ENCODE measurements around the gene ESR1.

Gene ESR1

GRCh38 chr6:152167641-152168603 lies 360.4 kb downstream of the ESR1 start:
- no peaks in the 10 kb centered on the region for H3K9me3 ChIP-seq (ENCODE audit: low read length)
- H3K9ac ChIP-seq (ENCODE audit: low read length) = no peak overlapping the region
- H3K4me1 ChIP-seq (ENCODE audit: insufficient read depth, low read length) = no peaks in the 10 kb centered on the region
- H3K27ac ChIP-seq (ENCODE audit: low read depth, low read length) = no peak overlapping the region
- no peak overlapping the region for H3K4me3 ChIP-seq (ENCODE audit: low read depth in 1 of 2, low read length in 2 of 2)
- peaks cover 15% of the 10 kb centered on the region for H3K36me3 ChIP-seq (ENCODE audit: insufficient read depth, low read length)
- no peaks in the 10 kb centered on the region for H3K27me3 ChIP-seq (ENCODE audit: control insufficient read depth in 1 of 2, insufficient read depth in 2 of 2, low read length in 2 of 2)

GRCh38 chr6:152170313-152170701 lies 362.8 kb downstream of the ESR1 start:
- Histone ChIP-seq H3K9ac (ENCODE audit: low read length) (no peak overlapping the region), H3K36me3 (ENCODE audit: insufficient read depth, low read length) (peaks cover 22% of the 10 kb centered on the region), H3K4me3 (ENCODE audit: low read depth in 1 of 2, low read length in 2 of 2) (no peak overlapping the region), H3K27me3 (ENCODE audit: control insufficient read depth in 1 of 2, insufficient read depth in 2 of 2, low read length in 2 of 2) (no peaks in the 10 kb centered on the region), H3K27ac (ENCODE audit: low read depth, low read length) (no peak overlapping the region), H3K9me3 (ENCODE audit: low read length) (no peaks in the 10 kb centered on the region), H3K4me1 (ENCODE audit: insufficient read depth, low read length) (no peaks in the 10 kb centered on the region)

- H3K27me3 ChIP-seq (ENCODE audit: control insufficient read depth in 1 of 2, insufficient read depth in 2 of 2, low read length in 2 of 2) = no peaks in the 10 kb centered on the region
- H3K27ac ChIP-seq (ENCODE audit: low read depth, low read length) = no peak overlapping the region
These were observed 363.5 kb downstream of the ESR1 start for GRCh38 chr6:152170702-152171667.

GRCh38 chr6:152173321-152173720 lies 365.8 kb downstream of the ESR1 start:
- peaks cover 26% of the 10 kb centered on the region for H3K36me3 ChIP-seq (ENCODE audit: insufficient read depth, low read length)
- H3K9me3 ChIP-seq (ENCODE audit: low read length) = no peaks in the 10 kb centered on the region
- no peaks in the 10 kb centered on the region for H3K4me1 ChIP-seq (ENCODE audit: insufficient read depth, low read length)
- no peak overlapping the region for H3K9ac ChIP-seq (ENCODE audit: low read length)
- H3K27ac ChIP-seq (ENCODE audit: low read depth, low read length) = no peak overlapping the region
- H3K4me3 ChIP-seq (ENCODE audit: low read depth in 1 of 2, low read length in 2 of 2) = no peak overlapping the region
- H3K27me3 ChIP-seq (ENCODE audit: control insufficient read depth in 1 of 2, insufficient read depth in 2 of 2, low read length in 2 of 2) = no peaks in the 10 kb centered on the region

More at GRCh38 chr6:152170702-152171667, 363.5 kb downstream of the ESR1 start:
- no peaks in the 10 kb centered on the region for H3K4me1 ChIP-seq (ENCODE audit: insufficient read depth, low read length)
- H3K36me3 ChIP-seq (ENCODE audit: insufficient read depth, low read length) = peaks cover 23% of the 10 kb centered on the region
- H3K9ac ChIP-seq (ENCODE audit: low read length) = no peak overlapping the region
- H3K9me3 ChIP-seq (ENCODE audit: low read length) = no peaks in the 10 kb centered on the region
- H3K4me3 ChIP-seq (ENCODE audit: low read depth in 1 of 2, low read length in 2 of 2) = no peak overlapping the region

GRCh38 chr6:152173957-152174356 lies 366.5 kb downstream of the ESR1 start:
- H3K4me1 ChIP-seq (ENCODE audit: insufficient read depth, low read length) = no peaks in the 10 kb centered on the region
- H3K4me3 ChIP-seq (ENCODE audit: low read depth in 1 of 2, low read length in 2 of 2) = no peak overlapping the region
- no peaks in the 10 kb centered on the region for H3K9me3 ChIP-seq (ENCODE audit: low read length)
- H3K27ac ChIP-seq (ENCODE audit: low read depth, low read length) = no peak overlapping the region
- no peak overlapping the region for H3K9ac ChIP-seq (ENCODE audit: low read length)
- peaks cover 31% of the 10 kb centered on the region for H3K36me3 ChIP-seq (ENCODE audit: insufficient read depth, low read length)
- H3K27me3 ChIP-seq (ENCODE audit: control insufficient read depth in 1 of 2, insufficient read depth in 2 of 2, low read length in 2 of 2) = no peaks in the 10 kb centered on the region

GRCh38 chr6:152176268-152176667 lies 368.8 kb downstream of the ESR1 start:
- peaks cover 35% of the 10 kb centered on the region for H3K36me3 ChIP-seq (ENCODE audit: insufficient read depth, low read length)
- no peak overlapping the region for H3K9ac ChIP-seq (ENCODE audit: low read length)
- H3K27me3 ChIP-seq (ENCODE audit: control insufficient read depth in 1 of 2, insufficient read depth in 2 of 2, low read length in 2 of 2) = no peaks in the 10 kb centered on the region
- H3K27ac ChIP-seq (ENCODE audit: low read depth, low read length) = no peak overlapping the region
- no peak overlapping the region for H3K4me3 ChIP-seq (ENCODE audit: low read depth in 1 of 2, low read length in 2 of 2)
- no peaks in the 10 kb centered on the region for H3K4me1 ChIP-seq (ENCODE audit: insufficient read depth, low read length)
- H3K9me3 ChIP-seq (ENCODE audit: low read length) = no peaks in the 10 kb centered on the region
